ENCODE results near the gene SKOR1. TPM values are rescaled to one million over a fixed set of nuclear protein-coding genes. Genes with fewer than 3 reads are reported as not detected.

SKOR1 gene
- total and polyA plus RNA-seq, 2 of the 8 experiments (the other 6 are each of a cell fraction or from before 2014, with no cell fraction given): 0.03 to 0.11 TPM

- TF ChIP-seq, protein P1, sequence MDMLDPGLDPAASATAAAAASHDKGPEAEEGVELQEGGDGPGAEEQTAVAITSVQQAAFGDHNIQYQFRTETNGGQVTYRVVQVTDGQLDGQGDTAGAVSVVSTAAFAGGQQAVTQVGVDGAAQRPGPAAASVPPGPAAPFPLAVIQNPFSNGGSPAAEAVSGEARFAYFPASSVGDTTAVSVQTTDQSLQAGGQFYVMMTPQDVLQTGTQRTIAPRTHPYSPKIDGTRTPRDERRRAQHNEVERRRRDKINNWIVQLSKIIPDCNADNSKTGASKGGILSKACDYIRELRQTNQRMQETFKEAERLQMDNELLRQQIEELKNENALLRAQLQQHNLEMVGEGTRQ (IDR thresholded peaks at IDR 0.05; ENCODE audit: low read length): no peak
- no peak for TF ChIP-seq GTF2F1 (IDR thresholded peaks at IDR 0.05; ENCODE audit: borderline replicate concordance, low read depth, low read length)
- no peak for TF ChIP-seq ASH2L (IDR thresholded peaks at IDR 0.05; ENCODE audit: low read length)
- TF ChIP-seq RNF2 (IDR thresholded peaks at IDR 0.05; ENCODE audit: borderline replicate concordance, low read depth, low read length, missing control alignments, poor library complexity, severe bottlenecking): peak; percentile 96
- no peak for TF ChIP-seq CHD2 (IDR thresholded peaks at IDR 0.05; ENCODE audit: low read length)
- TF ChIP-seq POU5F1 (IDR thresholded peaks at IDR 0.05; ENCODE audit: low read depth, low read length): no peak
- no peak for TF ChIP-seq POLR2A (IDR thresholded peaks at IDR 0.05; ENCODE audit: control extremely low read depth in 1 of 2, low read depth in 2 of 2, low read length in 2 of 2)
- no peak for TF ChIP-seq TAF1 (IDR thresholded peaks at IDR 0.05; ENCODE audit: low read depth, low read length)
- TF ChIP-seq MAFK (IDR thresholded peaks at IDR 0.05; ENCODE audit: low read depth, low read length): no peak
- TF ChIP-seq SP2 (IDR thresholded peaks at IDR 0.05; ENCODE audit: low read length): no peak
- no peak for TF ChIP-seq EGR1 (IDR thresholded peaks at IDR 0.05; ENCODE audit: borderline replicate concordance, low read depth, low read length)
- TF ChIP-seq SP1 (IDR thresholded peaks at IDR 0.05; ENCODE audit: low read depth, low read length): no peak
- TF ChIP-seq KDM4A (IDR thresholded peaks at IDR 0.05; ENCODE audit: low read depth, low read length, severe bottlenecking): no peak
- TF ChIP-seq ZNF274 (IDR thresholded peaks at IDR 0.05; ENCODE audit: borderline replicate concordance, extremely low read depth, low read length): no peak
- no peak for TF ChIP-seq TCF12 (IDR thresholded peaks at IDR 0.05; ENCODE audit: low read depth, low read length)
- TF ChIP-seq JUND (IDR thresholded peaks at IDR 0.05; ENCODE audit: low read length): no peak
Measured at GRCh38 chr15:67828278-67828968, 3.1 kb downstream of the SKOR1 start (continued).
